ENCODE results near the gene SPATA6.
"Not testable (repeated sequence)": the region's sequence is repeated elsewhere in the genome, so short reads cannot be mapped to it uniquely, and the experiment has no call there.

Gene SPATA6

GRCh38 chr1:48471691-48472576 lies at the start of gene SPATA6:
SPATA6 (minus strand) TSS chr1:48472204; CDS start chr1:48472008, 196 bp downstream.
- Mint-ChIP-seq H3K27me3 (peaks cover 5% of the 10 kb centered on the region), H3K36me3 (peaks cover 5% of the 10 kb centered on the region), H3K4me3 (peak within 1 kb of the TSS; percentile 95), H3K27ac (peak within 1 kb of the TSS; percentile 93), H3K9me3 (peaks cover 7% of the 10 kb centered on the region), H3K4me1 (peaks cover 21% of the 10 kb centered on the region)
- ATAC-seq (ENCODE audit: low read depth) (peak; percentile 87), DNase-seq (ENCODE audit: low spot score in 2 of 2) (peak; percentile 87 to 90)

GRCh38 chr1:48519896-48520295 lies 47.9 kb upstream of the SPATA6 start:
- H3K4me1 Mint-ChIP-seq; H3K27ac Mint-ChIP-seq; DNase-seq (ENCODE audit: low spot score in 2 of 2); H3K4me3 Mint-ChIP-seq; H3K36me3 Mint-ChIP-seq; ATAC-seq (ENCODE audit: low read depth); H3K27me3 Mint-ChIP-seq; H3K9me3 Mint-ChIP-seq: not testable (repeated sequence)

GRCh38 chr1:48506870-48507269 lies 34.9 kb upstream of the SPATA6 start:
- ATAC-seq (ENCODE audit: low read depth): no peak
- Mint-ChIP-seq H3K4me3 (no peak overlapping the region), H3K9me3 (peaks cover 1% of the 10 kb centered on the region), H3K4me1 (no peaks in the 10 kb centered on the region), H3K36me3 (no peaks in the 10 kb centered on the region), H3K27ac (no peak overlapping the region), H3K27me3 (peaks cover 9% of the 10 kb centered on the region)
- DNase-seq (ENCODE audit: low spot score in 2 of 2): no peak

GRCh38 chr1:48500541-48501450 lies 28.8 kb upstream of the SPATA6 start:
- Mint-ChIP-seq H3K9me3 (no peaks in the 10 kb centered on the region), H3K36me3 (no peaks in the 10 kb centered on the region), H3K27me3 (peaks cover 3% of the 10 kb centered on the region), H3K4me3 (no peak overlapping the region), H3K4me1 (peaks cover 6% of the 10 kb centered on the region), H3K27ac (no peak overlapping the region)
- DNase-seq (ENCODE audit: low spot score in 2 of 2) (no peak), ATAC-seq (ENCODE audit: low read depth) (no peak)

- no peaks in the 10 kb centered on the region for H3K36me3 Mint-ChIP-seq
- H3K4me3 Mint-ChIP-seq: no peak overlapping the region
- H3K27me3 Mint-ChIP-seq: peaks cover 6% of the 10 kb centered on the region
- peaks cover 6% of the 10 kb centered on the region for H3K4me1 Mint-ChIP-seq
- H3K27ac Mint-ChIP-seq: no peak overlapping the region
- DNase-seq (ENCODE audit: low spot score in 2 of 2) (no peak), ATAC-seq (ENCODE audit: low read depth) (no peak)
- no peaks in the 10 kb centered on the region for H3K9me3 Mint-ChIP-seq
These were observed 27.3 kb upstream of the SPATA6 start for GRCh38 chr1:48499211-48499735.

- ATAC-seq (ENCODE audit: low read depth) (peak; percentile 87), DNase-seq (ENCODE audit: low spot score in 2 of 2) (peak; percentile 58 to 59)
- Mint-ChIP-seq H3K27me3 (peaks cover 9% of the 10 kb centered on the region), H3K9me3 (no peaks in the 10 kb centered on the region), H3K36me3 (no peaks in the 10 kb centered on the region), H3K4me1 (peaks cover 6% of the 10 kb centered on the region), H3K4me3 (peak overlapping the region; percentile 30), H3K27ac (no peak overlapping the region)
These were observed 26.2 kb upstream of the SPATA6 start for GRCh38 chr1:48498096-48498791.

GRCh38 chr1:48495911-48496310 lies 23.9 kb upstream of the SPATA6 start:
- Mint-ChIP-seq H3K27me3 (peaks cover 13% of the 10 kb centered on the region), H3K9me3 (no peaks in the 10 kb centered on the region), H3K27ac (no peak overlapping the region), H3K4me3 (no peak overlapping the region), H3K4me1 (peaks cover 6% of the 10 kb centered on the region), H3K36me3 (no peaks in the 10 kb centered on the region)
- ATAC-seq (ENCODE audit: low read depth) (no peak), DNase-seq (ENCODE audit: low spot score in 2 of 2) (no peak)

GRCh38 chr1:48495166-48495565 lies 23.2 kb upstream of the SPATA6 start:
- ATAC-seq (ENCODE audit: low read depth) (no peak), DNase-seq (ENCODE audit: low spot score in 2 of 2) (no peak)
- Mint-ChIP-seq H3K9me3 (no peaks in the 10 kb centered on the region), H3K27me3 (peaks cover 17% of the 10 kb centered on the region), H3K4me3 (no peak overlapping the region), H3K27ac (no peak overlapping the region), H3K4me1 (peaks cover 6% of the 10 kb centered on the region), H3K36me3 (no peaks in the 10 kb centered on the region)

- ATAC-seq (ENCODE audit: low read depth) (no peak), DNase-seq (ENCODE audit: low spot score in 2 of 2) (no peak)
- Mint-ChIP-seq H3K27ac (no peak overlapping the region), H3K4me3 (no peak overlapping the region), H3K36me3 (no peaks in the 10 kb centered on the region), H3K4me1 (peaks cover 6% of the 10 kb centered on the region), H3K9me3 (no peaks in the 10 kb centered on the region), H3K27me3 (peaks cover 17% of the 10 kb centered on the region)
These were observed 22.2 kb upstream of the SPATA6 start for GRCh38 chr1:48493970-48494769.

- Mint-ChIP-seq H3K27ac (no peak overlapping the region), H3K9me3 (no peaks in the 10 kb centered on the region), H3K36me3 (no peaks in the 10 kb centered on the region), H3K4me1 (no peaks in the 10 kb centered on the region), H3K4me3 (no peak overlapping the region), H3K27me3 (peaks cover 17% of the 10 kb centered on the region)
- DNase-seq (ENCODE audit: low spot score in 2 of 2) (no peak), ATAC-seq (ENCODE audit: low read depth) (no peak)
These were observed 21.0 kb upstream of the SPATA6 start for GRCh38 chr1:48493041-48493440.

- H3K4me1 Mint-ChIP-seq: no peaks in the 10 kb centered on the region
- H3K4me3 Mint-ChIP-seq: no peak overlapping the region
- peaks cover 16% of the 10 kb centered on the region for H3K27me3 Mint-ChIP-seq
- H3K27ac Mint-ChIP-seq: no peak overlapping the region
- no peak for ATAC-seq (ENCODE audit: low read depth)
- no peaks in the 10 kb centered on the region for H3K36me3 Mint-ChIP-seq
- no peaks in the 10 kb centered on the region for H3K9me3 Mint-ChIP-seq
- no peak for DNase-seq (ENCODE audit: low spot score in 2 of 2)
These were observed 20.4 kb upstream of the SPATA6 start for GRCh38 chr1:48492392-48492791.

GRCh38 chr1:48488721-48489120 lies 16.7 kb upstream of the SPATA6 start:
- ATAC-seq (ENCODE audit: low read depth) (no peak), DNase-seq (ENCODE audit: low spot score in 2 of 2) (no peak)
- H3K27ac Mint-ChIP-seq: no peak overlapping the region
- no peaks in the 10 kb centered on the region for H3K4me1 Mint-ChIP-seq
- H3K4me3 Mint-ChIP-seq: no peak overlapping the region
- H3K36me3 Mint-ChIP-seq: no peaks in the 10 kb centered on the region
- H3K9me3 Mint-ChIP-seq: no peaks in the 10 kb centered on the region
- peaks cover 9% of the 10 kb centered on the region for H3K27me3 Mint-ChIP-seq

GRCh38 chr1:48480504-48480903 lies 8.5 kb upstream of the SPATA6 start:
- Mint-ChIP-seq H3K4me3 (no peak overlapping the region), H3K9me3 (no peaks in the 10 kb centered on the region), H3K27me3 (peaks cover 3% of the 10 kb centered on the region), H3K27ac (no peak overlapping the region), H3K4me1 (no peaks in the 10 kb centered on the region), H3K36me3 (no peaks in the 10 kb centered on the region)
- DNase-seq (ENCODE audit: low spot score in 2 of 2) (no peak), ATAC-seq (ENCODE audit: low read depth) (no peak)

Data from memory B cell (primary cell).